GM23248 (cell line): ENCODE measurements around the gene KRT31. TPM values are rescaled to one million over a fixed set of nuclear protein-coding genes. Genes with fewer than 3 reads are reported as not detected.

Experiments used
- DNase-seq: peaks from one replicate; pipeline ENCODE4 v3.0.0-alpha.2; 2015
- H2AFZ ChIP-seq: fragments of 200-600 bp; sonication (generic); 2 replicates; pipeline ENCODE4 v1.6.1; 2016; ENCODE audit warnings: antibody characterized with exemption
- H3F3A ChIP-seq: fragments of 200-600 bp; sonication (generic); 2 replicates; pipeline ENCODE4 v1.6.1; 2016; ENCODE audit warnings: mild to moderate bottlenecking, antibody characterized with exemption, mixed run types; ENCODE audit not compliant: insufficient read depth
- H3K27ac ChIP-seq: fragments of 200-600 bp; sonication (generic); 2 replicates; pipeline ENCODE4 v1.5.1; 2016; ENCODE audit warnings: mild to moderate bottlenecking
- H3K27me3 ChIP-seq: fragments of 200-600 bp; sonication (generic); replicated peaks from 2 replicates; pipeline ENCODE4 v1.6.1; 2016; ENCODE audit warnings: mild to moderate bottlenecking; ENCODE audit not compliant: insufficient read depth
- H3K36me3 ChIP-seq: fragments of 200-600 bp; sonication (generic); 2 replicates; pipeline ENCODE4 v1.6.1; 2016; ENCODE audit warnings: low read depth, mild to moderate bottlenecking
- H3K4me1 ChIP-seq: fragments of 200-600 bp; sonication (generic); 2 replicates; pipeline ENCODE4 v1.6.1; 2016; ENCODE audit warnings: mild to moderate bottlenecking; ENCODE audit not compliant: insufficient read depth
- H3K4me2 ChIP-seq: fragments of 200-600 bp; sonication (generic); one replicate; pipeline ENCODE4 v1.6.1; 2016; ENCODE audit warnings: mild to moderate bottlenecking; ENCODE audit not compliant: unreplicated experiment
- H3K4me3 ChIP-seq: fragments of 200-600 bp; sonication (generic); 2 replicates; pipeline ENCODE4 v1.5.1; 2016; ENCODE audit warnings: mild to moderate bottlenecking
- H3K79me2 ChIP-seq: fragments of 200-600 bp; sonication (generic); 2 replicates; pipeline ENCODE4 v1.6.1; 2016; ENCODE audit warnings: mild to moderate bottlenecking; ENCODE audit not compliant: insufficient read depth
- H3K9ac ChIP-seq: fragments of 200-600 bp; sonication (generic); 2 replicates; pipeline ENCODE4 v1.6.1; 2016; ENCODE audit warnings: mild to moderate bottlenecking
- H3K9me2 ChIP-seq: fragments of 200-600 bp; sonication (generic); 2 replicates; pipeline ENCODE4 v1.6.1; 2016; ENCODE audit warnings: mixed run types, mild to moderate bottlenecking, moderate library complexity; ENCODE audit not compliant: insufficient read depth
- H3K9me3 ChIP-seq: fragments of 200-600 bp; sonication (generic); one replicate; pipeline ENCODE4 v1.6.1; 2017; ENCODE audit warnings: low read depth
- H4K20me1 ChIP-seq: fragments of 200-600 bp; sonication (generic); 2 replicates; pipeline ENCODE4 v1.6.0; 2016; ENCODE audit not compliant: insufficient read depth
- EZH2 ChIP-seq: fragments of 200-600 bp; sonication (generic); IDR thresholded peaks from 2 replicates; pipeline ENCODE4 v1.6.1; 2018; ENCODE audit warnings: antibody characterized with exemption, mild to moderate bottlenecking; ENCODE audit not compliant: insufficient read depth, poor library complexity, severe bottlenecking
- EZH2phosphoT487 ChIP-seq: fragments of 200-600 bp; sonication (generic); IDR thresholded peaks from 2 replicates; pipeline ENCODE4 v1.6.1; 2018; ENCODE audit warnings: antibody characterized with exemption, moderate library complexity, mild to moderate bottlenecking, low read depth; ENCODE audit not compliant: insufficient read depth
- WGBS, 2 experiments: methylation state at CpG; one replicate each; pipeline ENCODE4 v1.1.6; 2015 to 2017; ENCODE audit warnings: low lambda C conversion rate in 2 of 2, low coverage in 1 of 2; ENCODE audit errors: missing lambda C conversion rate in 2 of 2; 5-methylcytosine and 5-hydroxymethylcytosine counted together
- in situ Hi-C: fragments of 300-500 bp; cut with MboI; formaldehyde crosslinking; loops from 2 replicates; pipeline ENCODE4 v1.15.0; 2020
- polyA plus RNA-seq: library from polyadenylated mRNA; unstranded; fragments of >200 nt; fragmentation: Nextera tagmentation; extraction: Ambion mirVana; gene quantifications from 2 replicates; pipeline ENCODE4 v1.2.1, GENCODE V29; 2016
- total RNA-seq: library from RNA; depleted of rRNA; stranded (reverse); fragments of >200 nt; shearing (Covaris generic); gene quantifications from 2 replicates; pipeline ENCODE4 v1.2.3, GENCODE V29; 2014

The KRT31 gene
- total and polyA plus RNA-seq, 2 experiments from 2014 or later, result not detected

DNA sequence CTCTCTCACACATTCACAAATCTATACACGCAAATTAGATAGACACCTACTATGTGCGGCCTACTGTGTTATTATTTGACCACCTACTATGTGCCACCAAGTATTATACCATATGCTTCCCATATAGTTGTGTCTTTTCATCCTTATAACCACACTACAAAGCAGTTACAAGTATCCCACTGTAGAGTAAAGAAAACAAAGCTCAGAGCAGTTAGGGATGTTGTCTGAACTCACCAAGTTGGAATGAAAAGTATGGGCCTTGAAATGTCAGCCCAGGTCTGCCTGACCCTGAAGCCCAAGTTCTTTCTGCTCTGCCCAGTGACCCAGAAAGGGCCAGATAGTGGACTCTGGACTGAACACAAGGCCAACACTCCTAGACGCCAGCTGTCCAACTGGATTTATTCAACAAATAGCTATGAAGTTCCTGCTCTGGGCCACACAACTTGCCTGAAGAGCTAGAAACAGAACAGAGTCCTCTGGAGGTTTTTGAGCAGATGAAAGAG, 18.5 kb upstream of the KRT31 start:
- Histone ChIP-seq H2AFZ (no peak overlapping the region), H3K36me3 (no peaks in the 10 kb centered on the region), H3K4me1 (peaks cover 42% of the 10 kb centered on the region), H3K4me3 (no peak overlapping the region), H3K9me2 (no peaks in the 10 kb centered on the region), H3K79me2 (no peaks in the 10 kb centered on the region), H3K27me3 (no peaks in the 10 kb centered on the region), H3K27ac (0 out of 2 replicates have a peak overlapping the region, but pooled peaks have one; percentile 13), H3K9me3 (no peaks in the 10 kb centered on the region), H4K20me1 (no peaks in the 10 kb centered on the region), H3K9ac (no peak overlapping the region), H3F3A (no peaks in the 10 kb centered on the region), H3K4me2 (peak overlapping the region; percentile 8)
- no peak for TF ChIP-seq EZH2
- TF ChIP-seq EZH2phosphoT487, result no peak
- peak; percentile 39 for DNase-seq
- WGBS, 2 experiments, result 77 to 84% methylated on average over 3 of the region's 3 CpGs
- in situ Hi-C loops, result no loop called here

DNA sequence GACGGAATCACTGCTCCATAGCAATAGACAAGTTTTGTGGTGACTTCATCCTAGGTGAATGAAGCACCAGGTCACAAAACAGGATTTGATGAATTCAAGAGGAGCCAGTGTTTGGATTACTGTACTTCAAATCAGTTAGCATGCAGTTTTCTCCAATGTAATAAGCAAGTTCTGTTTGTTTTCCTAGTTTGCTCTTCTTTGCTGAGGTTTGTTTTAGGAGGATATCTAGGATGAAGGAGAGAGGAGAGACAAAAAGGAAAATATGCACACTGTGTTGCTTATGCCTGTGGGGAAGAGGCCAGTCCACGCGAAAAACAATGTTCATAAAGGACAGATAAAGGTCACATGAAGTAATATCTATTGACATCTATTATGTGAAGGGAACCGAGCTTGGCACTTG, 18.0 kb upstream of the KRT31 start:
- no peak overlapping the region for H3K27ac ChIP-seq
- H3K27me3 ChIP-seq, result no peaks in the 10 kb centered on the region
- TF ChIP-seq EZH2phosphoT487 (no peak), EZH2 (no peak)
- H3F3A ChIP-seq, result no peaks in the 10 kb centered on the region
- no peak overlapping the region for H3K4me3 ChIP-seq
- no peak overlapping the region for H3K9ac ChIP-seq
- no peaks in the 10 kb centered on the region for H3K36me3 ChIP-seq
- in situ Hi-C loops, result no loop called here
- H2AFZ ChIP-seq, result no peak overlapping the region
- no peaks in the 10 kb centered on the region for H3K9me2 ChIP-seq
- no peak for DNase-seq
- H3K79me2 ChIP-seq, result no peaks in the 10 kb centered on the region
- WGBS, 2 experiments, result 93 to 98% methylated on average over 4 of the region's 4 CpGs
- no peaks in the 10 kb centered on the region for H4K20me1 ChIP-seq
- H3K4me2 ChIP-seq, result peak overlapping the region; percentile 8
- H3K9me3 ChIP-seq, result no peaks in the 10 kb centered on the region
- peaks cover 38% of the 10 kb centered on the region for H3K4me1 ChIP-seq

DNA sequence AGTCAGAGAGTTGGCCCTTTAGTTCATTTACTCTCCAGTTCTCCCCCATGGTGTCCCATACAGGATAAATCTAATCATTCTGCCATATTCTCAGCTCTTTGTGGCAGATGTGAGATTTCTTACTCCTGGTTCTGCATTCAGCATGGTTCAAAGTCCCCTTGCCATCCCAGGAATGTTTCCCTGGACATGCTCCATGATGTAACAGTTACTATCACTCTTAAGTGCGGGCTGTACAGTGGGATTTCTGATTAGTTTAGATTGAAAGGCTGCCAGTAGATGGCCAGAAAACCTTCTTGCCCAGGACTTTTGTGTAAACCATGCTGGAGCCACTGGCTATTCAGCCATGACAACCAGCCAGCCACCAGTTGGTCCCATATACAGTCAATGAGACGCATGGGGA, 16.6 kb upstream of the KRT31 start:
- Histone ChIP-seq H3K4me2 (no peak overlapping the region), H3K27me3 (no peaks in the 10 kb centered on the region), H3K9me3 (no peaks in the 10 kb centered on the region), H2AFZ (no peak overlapping the region), H3K9ac (no peak overlapping the region), H3K79me2 (no peaks in the 10 kb centered on the region), H3K9me2 (no peaks in the 10 kb centered on the region), H4K20me1 (no peaks in the 10 kb centered on the region), H3K4me3 (no peak overlapping the region), H3K27ac (no peak overlapping the region), H3K4me1 (peaks cover 28% of the 10 kb centered on the region), H3F3A (no peaks in the 10 kb centered on the region), H3K36me3 (no peaks in the 10 kb centered on the region)
- DNase-seq, result no peak
- in situ Hi-C loops, result no loop called here
- no peak for TF ChIP-seq EZH2
- no peak for TF ChIP-seq EZH2phosphoT487
- 86 to 89% methylated on average over 2 of the region's 2 CpGs for WGBS, 2 experiments

DNA sequence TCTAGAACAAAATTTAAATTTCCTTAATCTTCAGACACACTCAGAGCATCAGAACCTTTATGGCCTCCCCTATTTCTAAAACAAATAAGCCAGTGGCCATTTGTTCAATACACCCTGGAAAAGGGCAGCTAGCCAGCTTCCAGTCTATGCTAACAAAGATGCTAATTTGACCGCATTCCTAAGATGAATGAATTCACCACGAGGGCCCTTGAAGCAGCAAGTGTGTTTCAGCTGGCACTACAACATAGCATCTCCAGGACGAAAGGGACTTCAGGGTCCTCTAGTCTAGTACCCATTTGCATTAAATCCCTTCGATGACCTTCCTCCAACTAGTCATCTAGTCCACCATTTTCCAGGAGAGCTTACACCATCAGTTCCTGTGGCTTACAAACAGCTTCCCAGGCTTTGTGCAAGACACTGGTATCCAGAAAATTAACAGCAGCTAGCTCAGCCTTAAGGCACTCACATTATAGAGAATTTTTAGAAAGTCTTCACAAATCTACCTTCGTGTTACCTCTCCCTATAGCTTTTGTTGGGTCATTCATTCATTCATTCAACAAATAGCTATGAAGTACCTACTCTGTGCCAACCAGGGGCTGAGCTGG, 16.0 kb upstream of the KRT31 start:
- Histone ChIP-seq H2AFZ (no peak overlapping the region), H3K27ac (no peak overlapping the region), H4K20me1 (no peaks in the 10 kb centered on the region), H3K36me3 (no peaks in the 10 kb centered on the region), H3K79me2 (no peaks in the 10 kb centered on the region), H3F3A (no peaks in the 10 kb centered on the region), H3K9ac (no peak overlapping the region), H3K9me2 (no peaks in the 10 kb centered on the region), H3K9me3 (no peaks in the 10 kb centered on the region), H3K4me3 (no peak overlapping the region), H3K27me3 (no peaks in the 10 kb centered on the region), H3K4me2 (no peak overlapping the region), H3K4me1 (peaks cover 27% of the 10 kb centered on the region)
- DNase-seq, result no peak
- 70 to 72% methylated on average over 5 of the region's 5 CpGs for WGBS, 2 experiments
- in situ Hi-C loops, result no loop called here
- TF ChIP-seq EZH2, result no peak
- TF ChIP-seq EZH2phosphoT487, result no peak
